Activated naive CD4-positive, alpha-beta T cell treated with anti-CD3 and anti-CD28 coated beads, Interleukin-2, amount 10 ng/mL, durations not matched to agents 7 days and 5 days (primary cell): ENCODE measurements around the gene RNF6.

Experiments used
- CTCF ChIA-PET: fragments of 350-600 bp; sonication (Branson Sonifier 250); formaldehyde crosslinking; loops from one replicate; lab custom pipeline; 2021; ENCODE audit warnings: antibody characterized with exemption; lab: Charles Lee
- DNase-seq: peaks from one replicate; pipeline ENCODE4 v3.0.0-alpha.2; 2020
- H3K27ac Mint-ChIP-seq: one replicate; pipeline ENCODE4 v1.8.0; 2021; ENCODE audit warnings: mild to moderate bottlenecking, moderate library complexity, mixed read lengths
- H3K27me3 Mint-ChIP-seq: one replicate; pipeline ENCODE4 v1.8.0; 2021; ENCODE audit warnings: mild to moderate bottlenecking, mixed read lengths
- H3K36me3 Mint-ChIP-seq: one replicate; pipeline ENCODE4 v1.8.0; 2021; ENCODE audit warnings: mixed read lengths
- H3K4me1 Mint-ChIP-seq: one replicate; pipeline ENCODE4 v1.8.0; 2021; ENCODE audit warnings: mixed read lengths
- H3K4me3 Mint-ChIP-seq: one replicate; pipeline ENCODE4 v1.8.0; 2021; ENCODE audit warnings: mild to moderate bottlenecking, moderate library complexity, mixed read lengths
- H3K9me3 Mint-ChIP-seq: one replicate; pipeline ENCODE4 v1.8.0; 2021; ENCODE audit warnings: mixed read lengths

The RNF6 gene

DNA sequence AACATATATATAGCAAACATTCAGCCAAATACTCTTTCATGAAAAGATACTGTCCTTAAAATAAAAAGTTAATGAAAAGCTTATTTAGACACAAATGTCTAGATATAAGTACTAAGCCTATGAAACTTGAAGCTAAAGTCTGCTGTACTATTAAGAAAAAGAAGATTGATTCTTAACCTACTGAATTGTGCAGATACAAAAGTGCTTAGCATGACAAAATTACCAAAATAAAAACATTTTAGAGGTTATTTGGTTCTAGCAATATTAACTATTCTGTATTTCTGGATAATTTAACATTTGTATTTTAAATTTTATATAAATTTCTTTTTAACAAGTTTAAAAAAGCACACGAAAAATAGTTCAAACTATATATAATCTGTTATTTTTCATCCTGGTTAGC, 8.8 kb downstream of the RNF6 start:
- no peak for DNase-seq
- Mint-ChIP-seq H3K27ac (no peak overlapping the region), H3K4me3 (no peak overlapping the region), H3K9me3 (no peaks in the 10 kb centered on the region), H3K36me3 (peaks cover 53% of the 10 kb centered on the region), H3K27me3 (no peaks in the 10 kb centered on the region), H3K4me1 (no peaks in the 10 kb centered on the region)
- CTCF ChIA-PET = no interaction called here

DNA sequence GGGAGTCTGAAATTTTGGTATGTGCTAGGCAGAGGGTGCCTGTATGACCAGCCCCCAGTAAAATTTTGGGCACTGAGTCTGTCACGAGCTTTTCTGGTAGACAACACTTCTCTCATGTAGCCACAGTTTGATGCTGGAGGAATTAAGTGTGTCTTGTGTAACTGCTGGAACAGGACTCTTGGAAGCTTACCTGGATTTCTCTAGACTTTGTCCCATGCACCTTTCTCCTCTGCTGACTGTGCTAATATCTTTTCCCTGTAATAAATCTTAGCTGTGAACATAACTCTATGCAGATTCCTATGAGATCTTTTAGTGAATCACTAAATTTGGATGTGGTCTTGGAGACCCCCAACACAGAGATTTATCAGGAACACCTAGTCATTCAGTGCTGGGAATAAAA, 13.8 kb downstream of the RNF6 start:
- Mint-ChIP-seq H3K36me3 (peaks cover 36% of the 10 kb centered on the region), H3K27me3 (no peaks in the 10 kb centered on the region), H3K27ac (no peak overlapping the region), H3K4me3 (no peak overlapping the region), H3K4me1 (no peaks in the 10 kb centered on the region), H3K9me3 (no peaks in the 10 kb centered on the region)
- DNase-seq = no peak
- CTCF ChIA-PET = interaction anchor here (1.2 kb wide), 1 partner anchor 23 kb away, joined by 3 read pairs; no protein-coding TSS in a partner anchor

DNA sequence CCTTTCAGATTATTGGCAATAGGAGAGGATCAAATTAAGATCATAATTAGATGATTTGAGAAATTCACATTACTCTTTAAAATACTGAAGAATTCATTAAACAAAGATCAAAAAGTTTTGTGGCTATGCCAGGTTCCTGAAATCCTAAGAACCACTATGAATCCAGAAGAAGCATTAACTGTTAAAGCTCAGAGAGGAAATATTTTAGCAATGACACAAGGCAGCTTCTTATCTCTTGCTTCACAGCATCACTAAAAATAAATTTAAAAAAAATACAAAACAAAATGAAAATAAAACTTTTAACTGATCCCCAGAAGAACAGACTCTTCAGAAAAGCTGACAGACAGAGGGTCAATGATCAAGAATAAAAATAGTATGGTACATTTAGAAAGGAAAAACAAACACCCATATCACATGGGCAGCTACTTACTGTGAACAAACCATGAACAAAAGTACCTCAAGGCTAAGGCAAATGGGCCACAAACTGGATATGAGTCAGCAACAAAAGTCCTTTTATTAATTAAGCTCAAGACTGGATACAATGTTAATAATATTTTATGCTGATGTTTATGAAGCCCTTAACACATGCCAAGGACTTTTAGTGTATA, 19.6 kb downstream of the RNF6 start:
- DNase-seq = no peak
- Mint-ChIP-seq H3K36me3 (peaks cover 11% of the 10 kb centered on the region), H3K4me1 (no peaks in the 10 kb centered on the region), H3K27ac (no peak overlapping the region), H3K9me3 (no peaks in the 10 kb centered on the region), H3K4me3 (no peak overlapping the region), H3K27me3 (no peaks in the 10 kb centered on the region)
- CTCF ChIA-PET = no interaction called here

DNA sequence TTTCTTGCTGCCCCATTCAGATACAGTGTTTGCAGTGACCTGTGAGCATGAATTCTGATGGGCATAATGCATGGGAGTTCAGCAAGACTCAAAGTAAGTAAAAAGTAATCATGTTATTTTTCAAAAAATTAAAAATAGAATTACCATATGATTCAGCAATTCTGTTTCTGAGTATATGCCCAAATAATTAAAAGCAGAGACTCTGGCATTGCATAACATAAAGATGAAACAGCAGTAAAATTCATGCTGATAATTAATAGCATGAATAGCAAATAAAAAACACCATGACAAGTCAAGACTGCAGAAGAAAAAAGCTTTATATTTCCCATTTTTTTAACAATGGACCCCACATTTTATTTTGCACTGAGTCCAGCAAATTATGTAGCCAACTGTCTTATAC, 21.3 kb downstream of the RNF6 start:
- Mint-ChIP-seq H3K4me1 (no peaks in the 10 kb centered on the region), H3K36me3 (peaks cover 12% of the 10 kb centered on the region)
- no peak for DNase-seq

DNA sequence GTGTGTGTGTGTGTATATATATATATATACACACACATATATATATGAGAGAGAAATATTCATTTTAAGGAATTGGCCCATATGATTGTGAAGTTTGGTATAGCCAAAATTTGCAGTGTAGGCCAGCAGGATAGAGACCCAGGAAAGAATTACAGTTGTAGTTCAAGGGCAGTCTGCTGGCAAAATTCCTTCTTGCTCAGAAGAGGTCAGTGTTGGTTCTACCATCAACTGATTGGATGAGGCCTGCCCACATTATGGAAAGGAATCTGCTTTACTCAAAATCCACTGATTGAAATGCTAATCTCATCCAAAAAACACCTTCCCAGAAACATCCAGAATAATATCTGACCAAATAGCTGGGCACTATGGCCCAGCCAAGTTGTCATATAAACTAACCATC, 24.0 kb downstream of the RNF6 start:
- peaks cover 21% of the 10 kb centered on the region for H3K36me3 Mint-ChIP-seq
- H3K27ac Mint-ChIP-seq = no peak overlapping the region
- no peaks in the 10 kb centered on the region for H3K27me3 Mint-ChIP-seq
- H3K9me3 Mint-ChIP-seq = peaks cover 13% of the 10 kb centered on the region
- H3K4me1 Mint-ChIP-seq = no peaks in the 10 kb centered on the region
- CTCF ChIA-PET = interaction anchor here (1.2 kb wide), 1 partner anchor 297 kb away, joined by 3 read pairs; no protein-coding TSS in a partner anchor
- H3K4me3 Mint-ChIP-seq = no peak overlapping the region
- DNase-seq = no peak

More for the DNA sequence above, 21.3 kb downstream of the RNF6 start:
- Mint-ChIP-seq H3K9me3 (peaks cover under 1% of the 10 kb centered on the region), H3K27me3 (no peaks in the 10 kb centered on the region), H3K27ac (no peak overlapping the region), H3K4me3 (no peak overlapping the region)
- CTCF ChIA-PET = interaction anchor here (0.8 kb wide), 1 partner anchor 16 kb away, joined by 3 read pairs; no protein-coding TSS in a partner anchor

DNA sequence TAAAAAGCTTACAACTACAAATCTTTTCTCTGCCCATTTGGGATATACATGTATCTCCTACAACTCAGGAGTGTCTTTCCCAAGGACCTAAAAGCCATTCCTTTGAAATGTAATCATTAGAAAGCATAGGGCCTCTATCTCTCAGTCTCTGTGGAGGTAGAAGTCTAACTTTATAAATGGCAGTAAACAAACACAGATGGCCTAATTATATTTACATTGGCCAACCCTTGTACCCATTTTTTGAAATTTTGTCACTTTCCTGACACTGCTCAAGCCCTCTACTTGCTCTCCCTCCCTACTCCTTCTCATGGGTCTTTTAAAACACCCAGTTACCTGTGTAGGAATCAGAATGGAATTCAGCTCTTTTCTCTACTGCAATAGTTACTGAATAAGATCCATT, 24.8 kb downstream of the RNF6 start:
- peaks cover 13% of the 10 kb centered on the region for H3K9me3 Mint-ChIP-seq
- no peaks in the 10 kb centered on the region for H3K4me1 Mint-ChIP-seq
- H3K4me3 Mint-ChIP-seq = no peak overlapping the region
- no peak for DNase-seq
- CTCF ChIA-PET = no interaction called here
- no peaks in the 10 kb centered on the region for H3K27me3 Mint-ChIP-seq
- peaks cover 20% of the 10 kb centered on the region for H3K36me3 Mint-ChIP-seq
- H3K27ac Mint-ChIP-seq = no peak overlapping the region

DNA sequence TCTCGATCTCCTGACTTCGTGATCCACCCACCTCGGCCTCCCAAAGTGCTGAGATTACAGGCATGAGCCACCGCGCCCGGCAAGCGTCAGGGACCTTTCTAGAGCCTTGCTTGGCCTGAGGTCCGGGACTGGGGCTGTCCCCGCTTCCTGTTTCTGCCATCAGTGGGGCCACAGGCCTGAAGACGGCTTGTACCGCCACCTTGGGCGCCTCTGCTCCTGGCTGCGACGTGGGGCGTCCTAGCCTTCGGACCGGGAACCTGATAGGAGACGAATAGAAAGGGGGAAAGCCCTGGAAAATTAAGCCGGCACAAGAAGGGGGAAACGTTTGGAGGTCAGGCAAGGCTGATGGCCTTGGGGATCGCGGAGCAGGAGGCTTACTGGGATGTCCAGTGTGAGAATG, 35.1 kb downstream of the RNF6 start:
- peak overlapping the region; percentile 96 for H3K27ac Mint-ChIP-seq
- H3K4me1 Mint-ChIP-seq = peaks cover 22% of the 10 kb centered on the region
- peak overlapping the region; percentile 83 for H3K4me3 Mint-ChIP-seq
- no peak for DNase-seq
- H3K9me3 Mint-ChIP-seq = no peaks in the 10 kb centered on the region
- H3K27me3 Mint-ChIP-seq = peaks cover 4% of the 10 kb centered on the region
- no peaks in the 10 kb centered on the region for H3K36me3 Mint-ChIP-seq
- CTCF ChIA-PET = interaction anchor here (2.6 to 6.4 kb wide), 4 partner anchors 30 to 511 kb away, joined by 9 to 124 read pairs (median 60); partner anchors contain the start of gene RNF6

DNA sequence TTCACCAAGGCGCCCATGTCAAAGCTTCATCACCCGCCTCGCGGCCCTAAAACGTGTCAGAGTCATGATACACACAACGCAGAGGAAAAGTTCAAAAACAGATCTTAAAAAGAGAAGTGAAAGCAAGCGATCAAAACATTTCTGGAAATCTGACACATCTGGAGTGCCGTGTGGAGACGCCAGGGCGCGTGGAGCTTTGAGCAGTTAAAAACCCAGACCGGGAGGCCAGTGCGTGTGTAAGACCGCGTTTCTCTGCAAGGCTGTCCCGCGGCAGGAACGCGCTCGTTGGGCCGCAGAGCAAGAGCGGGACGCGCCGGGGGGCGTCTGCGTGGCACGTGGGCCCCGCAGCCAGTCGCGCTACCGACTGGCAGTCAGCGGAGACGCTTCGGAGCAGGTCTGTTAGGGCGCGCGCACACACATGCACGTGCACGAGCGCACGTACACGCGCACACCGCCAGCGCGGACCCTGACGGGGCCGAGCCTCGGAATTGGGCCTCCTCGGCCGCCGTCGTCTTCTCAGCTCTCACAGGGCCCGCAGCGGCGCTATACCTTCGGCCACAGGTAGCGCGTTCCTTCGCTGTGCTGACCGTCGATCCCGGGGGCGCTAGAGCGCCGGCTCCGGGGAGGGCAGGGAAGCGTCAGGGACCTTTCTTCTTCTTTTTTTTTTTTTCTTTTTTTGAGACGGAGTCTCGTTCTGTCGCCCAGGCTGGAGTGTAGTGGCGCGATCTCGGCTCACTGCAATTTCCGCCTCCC, 35.8 kb downstream of the RNF6 start:
- Mint-ChIP-seq H3K27me3 (peaks cover 4% of the 10 kb centered on the region), H3K27ac (peak overlapping the region; percentile 96), H3K9me3 (no peaks in the 10 kb centered on the region), H3K36me3 (no peaks in the 10 kb centered on the region), H3K4me1 (peaks cover 22% of the 10 kb centered on the region), H3K4me3 (peak overlapping the region; percentile 83)
- CTCF ChIA-PET = interaction anchor here (0.7 to 6.4 kb wide), 13 partner anchors 31 to 685 kb away, joined by 3 to 124 read pairs (median 9); partner anchors contain the start of gene RNF6
- peak; percentile 92 for DNase-seq

DNA sequence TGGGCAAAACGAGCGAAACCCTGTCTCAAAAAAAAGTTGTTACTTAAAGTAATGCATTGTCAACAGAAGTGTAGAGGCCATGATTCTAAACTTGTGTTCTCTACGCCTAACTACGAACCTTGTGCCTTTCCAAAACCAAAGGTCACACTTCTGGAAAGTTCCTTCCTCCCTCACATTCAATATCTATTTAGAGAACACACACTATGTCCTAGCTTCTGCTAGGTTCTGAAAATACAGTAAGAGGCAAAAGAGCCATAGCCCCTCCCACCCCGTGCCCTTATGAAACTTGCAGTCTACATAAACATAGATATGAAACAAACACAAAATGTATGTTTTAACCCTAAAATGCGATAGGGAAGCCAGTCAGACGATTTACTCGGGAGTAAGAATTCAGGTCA, 36.4 kb downstream of the RNF6 start:
- Mint-ChIP-seq H3K27ac (peak overlapping the region; percentile 96), H3K27me3 (peaks cover 4% of the 10 kb centered on the region)
- no peak for DNase-seq

DNA sequence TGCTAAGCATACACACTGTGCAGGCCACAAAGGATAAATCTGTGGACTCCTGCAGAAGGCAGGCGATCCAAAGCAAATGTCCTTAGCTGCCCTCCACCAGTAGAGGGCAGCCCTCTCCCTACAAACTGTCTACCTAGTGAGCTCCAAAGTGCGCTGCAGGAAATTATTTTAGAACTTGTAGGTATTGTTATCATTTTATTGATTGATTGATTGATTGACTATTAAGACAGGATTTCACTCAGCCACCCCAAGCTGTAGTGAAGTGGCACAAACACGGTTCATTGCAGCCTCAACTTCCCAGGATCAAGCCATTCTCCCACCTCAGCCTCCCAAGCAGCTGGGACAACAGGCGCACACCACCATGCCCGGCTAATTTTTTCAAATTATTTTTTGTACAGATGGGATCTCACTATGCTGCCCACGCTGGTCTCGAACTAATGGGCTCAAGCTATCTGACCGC, 37.3 kb downstream of the RNF6 start:
- H3K27ac Mint-ChIP-seq = peak overlapping the region; percentile 85
- no peaks in the 10 kb centered on the region for H3K9me3 Mint-ChIP-seq
- no peaks in the 10 kb centered on the region for H3K36me3 Mint-ChIP-seq
- CTCF ChIA-PET = interaction anchor here (0.5 to 6.4 kb wide), 33 partner anchors 10 to 1041 kb away, joined by 3 to 124 read pairs (median 4); partner anchors contain the start of gene RNF6
- DNase-seq = peak; percentile 80
- peaks cover 22% of the 10 kb centered on the region for H3K4me1 Mint-ChIP-seq
- peak overlapping the region; percentile 49 for H3K4me3 Mint-ChIP-seq
- peaks cover 4% of the 10 kb centered on the region for H3K27me3 Mint-ChIP-seq

More for the DNA sequence above, 36.4 kb downstream of the RNF6 start:
- peak overlapping the region; percentile 83 for H3K4me3 Mint-ChIP-seq
- no peaks in the 10 kb centered on the region for H3K36me3 Mint-ChIP-seq
- CTCF ChIA-PET = interaction anchor here (0.7 to 6.4 kb wide), 20 partner anchors 15 to 686 kb away, joined by 3 to 124 read pairs (median 5); partner anchors contain the start of gene RNF6
- H3K9me3 Mint-ChIP-seq = no peaks in the 10 kb centered on the region
- H3K4me1 Mint-ChIP-seq = peaks cover 22% of the 10 kb centered on the region

DNA sequence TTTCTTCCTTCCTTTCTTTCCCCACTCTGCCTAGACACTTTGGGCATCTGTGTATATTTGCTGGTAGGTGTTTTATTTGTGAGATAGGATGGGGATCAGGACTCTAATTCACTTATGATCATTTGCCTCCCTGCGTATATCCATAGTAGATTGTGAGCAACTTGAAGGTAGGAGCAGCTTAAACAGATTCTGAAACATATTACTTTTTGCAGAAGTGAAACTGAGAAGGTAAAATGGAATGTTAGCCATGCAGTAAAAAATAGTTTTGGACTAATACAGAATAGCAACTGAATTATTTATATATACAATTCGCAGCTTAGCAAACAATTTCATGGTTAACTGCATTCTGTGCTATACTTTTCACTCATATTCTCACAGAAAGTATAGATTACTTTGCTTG, 38.7 kb downstream of the RNF6 start:
- no peak overlapping the region for H3K27ac Mint-ChIP-seq
- no peaks in the 10 kb centered on the region for H3K36me3 Mint-ChIP-seq
- H3K27me3 Mint-ChIP-seq = peaks cover 4% of the 10 kb centered on the region
- H3K4me1 Mint-ChIP-seq = peaks cover 22% of the 10 kb centered on the region
- H3K4me3 Mint-ChIP-seq = no peak overlapping the region
- no peak for DNase-seq
- CTCF ChIA-PET = interaction anchor here (0.9 to 6.4 kb wide), 4 partner anchors 307 to 609 kb away, joined by 3 to 124 read pairs (median 52); no protein-coding TSS in a partner anchor
- no peaks in the 10 kb centered on the region for H3K9me3 Mint-ChIP-seq

DNA sequence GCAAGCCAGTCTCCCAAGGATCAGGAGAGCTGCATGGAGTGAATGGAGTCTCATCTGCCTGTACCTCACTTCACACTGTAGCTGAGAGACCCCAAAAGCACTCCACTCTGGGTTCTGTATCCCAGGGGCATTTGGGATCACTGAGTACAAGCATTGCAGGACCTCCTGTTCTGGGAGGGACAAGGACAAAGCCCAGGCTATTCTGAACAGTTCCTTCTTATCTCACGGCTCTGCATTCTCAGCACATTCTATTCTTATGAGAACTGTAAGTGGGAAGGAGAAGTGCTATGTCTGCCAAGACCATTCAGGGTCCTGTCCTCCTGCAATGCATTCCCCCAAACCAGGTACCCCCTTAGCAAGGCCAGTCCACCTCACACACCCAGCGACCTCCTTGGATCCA, 42.8 kb downstream of the RNF6 start:
- Mint-ChIP-seq H3K4me1 (no peaks in the 10 kb centered on the region), H3K9me3 (no peaks in the 10 kb centered on the region), H3K36me3 (no peaks in the 10 kb centered on the region), H3K27me3 (peaks cover 4% of the 10 kb centered on the region), H3K4me3 (no peak overlapping the region), H3K27ac (no peak overlapping the region)
- CTCF ChIA-PET = no interaction called here
- no peak for DNase-seq

DNA sequence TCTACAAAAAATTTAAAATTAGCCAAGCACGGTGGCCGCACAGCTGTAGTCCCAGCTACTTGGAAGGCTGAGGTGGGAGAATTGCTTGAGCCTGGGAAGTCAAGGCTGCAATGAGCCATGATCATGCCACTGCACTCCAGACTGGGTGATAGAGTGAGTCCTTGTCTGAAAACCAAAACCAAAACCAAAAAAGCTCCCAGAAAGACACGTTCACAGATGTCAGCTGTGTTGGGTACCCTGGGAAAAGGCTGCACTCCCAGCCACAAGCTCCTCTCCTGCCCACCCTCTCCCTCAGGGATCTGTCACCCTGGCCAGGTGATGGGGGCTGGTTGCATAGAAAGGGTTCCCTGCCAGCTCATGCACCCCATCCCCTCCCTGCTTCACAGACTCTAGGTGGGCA, 53.3 kb downstream of the RNF6 start:
- Mint-ChIP-seq H3K36me3 (no peaks in the 10 kb centered on the region), H3K27me3 (peaks cover 4% of the 10 kb centered on the region), H3K4me3 (no peak overlapping the region), H3K9me3 (no peaks in the 10 kb centered on the region), H3K27ac (no peak overlapping the region), H3K4me1 (peaks cover 4% of the 10 kb centered on the region)
- DNase-seq = no peak
- CTCF ChIA-PET = no interaction called here

DNA sequence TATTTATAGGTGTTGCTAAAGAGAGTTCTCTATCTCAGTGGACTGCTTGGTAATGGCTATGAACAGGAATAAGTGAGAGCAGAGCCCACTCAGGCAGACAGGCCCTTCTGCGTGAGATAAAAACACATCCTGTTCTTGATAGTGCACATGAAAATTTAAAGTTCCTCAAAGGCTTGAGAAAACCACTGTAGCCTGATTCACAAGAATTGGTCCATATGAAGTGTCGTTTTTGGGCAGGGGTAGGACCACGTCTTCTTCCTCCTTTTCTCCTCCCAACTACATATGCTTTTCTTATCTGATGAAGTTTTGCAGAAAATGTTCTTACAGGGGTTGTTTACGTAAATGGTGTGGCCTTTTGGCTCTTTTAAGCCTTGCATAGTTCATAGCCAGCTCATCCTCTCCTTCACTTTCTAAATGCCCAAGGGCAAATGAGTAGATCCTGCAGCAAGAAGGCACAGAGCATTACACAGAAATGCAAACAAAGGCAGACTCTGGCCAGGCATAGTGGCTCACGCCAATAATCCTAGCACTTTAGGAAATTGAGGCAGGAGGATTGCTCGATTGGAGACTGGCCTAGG, 53.8 kb downstream of the RNF6 start:
- no peak for DNase-seq
- Mint-ChIP-seq H3K27me3 (peaks cover 4% of the 10 kb centered on the region), H3K36me3 (no peaks in the 10 kb centered on the region), H3K4me1 (peaks cover 4% of the 10 kb centered on the region), H3K27ac (no peak overlapping the region), H3K4me3 (no peak overlapping the region), H3K9me3 (no peaks in the 10 kb centered on the region)
- CTCF ChIA-PET = no interaction called here
